Gastroesophageal sphincter (tissue), 3 donors: Measurements from ENCODE around the gene SFI1.

Experiments
- EP300 ChIP-seq: sonication (generic); formaldehyde crosslinking; IDR thresholded peaks from one replicate; pipeline ENCODE4 v1.6.1; 2017; ENCODE audit warnings: antibody characterized with exemption, mild to moderate bottlenecking
- POLR2A ChIP-seq, 2 donors: fragments of 450-650 bp; IDR thresholded peaks; one replicate each; pipeline ENCODE4 v1.6.1; 2017; ENCODE audit warnings: antibody characterized with exemption in 2 of 2, mild to moderate bottlenecking in 2 of 2, moderate library complexity in 1 of 2
- TF ChIP-seq, protein P1 (sequence below), 4 experiments: fragments of 200-600 bp in 2 of 4; fragments of 450-650 bp in 2 of 4; sonication (generic) in 1 of 4; IDR thresholded peaks; one replicate each; pipeline ENCODE4 v1.5.1; 2017 to 2019; ENCODE audit warnings: antibody characterized with exemption in 4 of 4, mild to moderate bottlenecking in 2 of 4, moderate library complexity in 2 of 4

- TF ChIP-seq, protein P1, sequence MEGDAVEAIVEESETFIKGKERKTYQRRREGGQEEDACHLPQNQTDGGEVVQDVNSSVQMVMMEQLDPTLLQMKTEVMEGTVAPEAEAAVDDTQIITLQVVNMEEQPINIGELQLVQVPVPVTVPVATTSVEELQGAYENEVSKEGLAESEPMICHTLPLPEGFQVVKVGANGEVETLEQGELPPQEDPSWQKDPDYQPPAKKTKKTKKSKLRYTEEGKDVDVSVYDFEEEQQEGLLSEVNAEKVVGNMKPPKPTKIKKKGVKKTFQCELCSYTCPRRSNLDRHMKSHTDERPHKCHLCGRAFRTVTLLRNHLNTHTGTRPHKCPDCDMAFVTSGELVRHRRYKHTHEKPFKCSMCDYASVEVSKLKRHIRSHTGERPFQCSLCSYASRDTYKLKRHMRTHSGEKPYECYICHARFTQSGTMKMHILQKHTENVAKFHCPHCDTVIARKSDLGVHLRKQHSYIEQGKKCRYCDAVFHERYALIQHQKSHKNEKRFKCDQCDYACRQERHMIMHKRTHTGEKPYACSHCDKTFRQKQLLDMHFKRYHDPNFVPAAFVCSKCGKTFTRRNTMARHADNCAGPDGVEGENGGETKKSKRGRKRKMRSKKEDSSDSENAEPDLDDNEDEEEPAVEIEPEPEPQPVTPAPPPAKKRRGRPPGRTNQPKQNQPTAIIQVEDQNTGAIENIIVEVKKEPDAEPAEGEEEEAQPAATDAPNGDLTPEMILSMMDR (IDR thresholded peaks at IDR 0.05): no peak
- no peak for TF ChIP-seq EP300
- TF ChIP-seq POLR2A (IDR thresholded peaks at IDR 0.05): no peak
These were observed 157.6 kb downstream of the SFI1 start for GRCh38 chr22:31653944-31654343.
